Esophagus squamous epithelium (tissue), 5 donors: ENCODE data around the gene CCDC13. TPM values are rescaled to one million over a fixed set of nuclear protein-coding genes. Genes with fewer than 3 reads are reported as not detected.

Experiments
- DNase-seq: peaks from one replicate; lab custom pipeline; 2025; lab: John Stamatoyannopoulos, UW
- H3K27ac ChIP-seq, 4 donors: fragments of 200-600 bp; sonication (generic); one replicate each; pipeline ENCODE4 v1.5.1; 2016 to 2019; ENCODE audit warnings: mild to moderate bottlenecking in 1 of 4
- H3K27me3 ChIP-seq, 4 donors: fragments of 200-600 bp; sonication (generic); 1 replicate in 3 of 4; 2 replicates in 1 of 4; pipeline versions ENCODE4 v1.5.1 to v1.6.0; 2017 to 2021; ENCODE audit warnings: antibody characterized with exemption in 1 of 4
- H3K36me3 ChIP-seq, 3 donors: fragments of 200-600 bp; sonication (generic); one replicate each; pipeline ENCODE4 v1.5.1; 2016 to 2019
- H3K4me1 ChIP-seq, 3 donors: fragments of 200-600 bp; sonication (generic); one replicate each; pipeline ENCODE4 v1.5.1; 2017 to 2019
- H3K4me3 ChIP-seq, 4 donors: fragments of 200-600 bp; sonication (generic); 1 replicate in 3 of 4; 2 replicates in 1 of 4; pipeline ENCODE4 v1.5.1; 2016 to 2019; ENCODE audit warnings: mild to moderate bottlenecking in 2 of 4, moderate library complexity in 1 of 4
- H3K9me3 ChIP-seq, 3 donors: fragments of 200-600 bp; sonication (generic); one replicate each; pipeline ENCODE4 v1.5.1; 2016 to 2019
- POLR2A ChIP-seq, 4 donors: fragments of 450-650 bp; IDR thresholded peaks; one replicate each; pipeline ENCODE4 v1.6.1; 2017; ENCODE audit warnings: antibody characterized with exemption in 4 of 4, mild to moderate bottlenecking in 4 of 4, moderate library complexity in 3 of 4
- WGBS, 2 donors: methylation state at CpG; one replicate each; pipeline ENCODE4 v1.1.5; 2018; 5-methylcytosine and 5-hydroxymethylcytosine counted together
- intact Hi-C: fragments of 100-400 bp; cut with DNase I; formaldehyde crosslinking; loops from one replicate; pipeline ENCODE4 v1.15.0; 2022
- total RNA-seq, 4 donors: library from RNA; depleted of rRNA; stranded (reverse); fragments of >200 nt; gene quantifications; one replicate each; pipeline ENCODE4 v1.1.0, GENCODE V29; 2016
- TF ChIP-seq, protein P1 (sequence below), 6 experiments: fragments of 450-650 bp in 4 of 6; fragments of 200-600 bp in 2 of 6; sonication (generic) in 2 of 6; IDR thresholded peaks; one replicate each; pipeline ENCODE4 v1.5.1; 2016 to 2019; ENCODE audit warnings: antibody characterized with exemption in 6 of 6, mild to moderate bottlenecking in 4 of 6, moderate library complexity in 4 of 6
- donor health status: DM: yes; HTN: yes; CAD: no.

CCDC13 gene
- total RNA-seq, 4 donors from 2014 or later = 0.62 to 1.3 TPM; not detected in 2

DNA sequence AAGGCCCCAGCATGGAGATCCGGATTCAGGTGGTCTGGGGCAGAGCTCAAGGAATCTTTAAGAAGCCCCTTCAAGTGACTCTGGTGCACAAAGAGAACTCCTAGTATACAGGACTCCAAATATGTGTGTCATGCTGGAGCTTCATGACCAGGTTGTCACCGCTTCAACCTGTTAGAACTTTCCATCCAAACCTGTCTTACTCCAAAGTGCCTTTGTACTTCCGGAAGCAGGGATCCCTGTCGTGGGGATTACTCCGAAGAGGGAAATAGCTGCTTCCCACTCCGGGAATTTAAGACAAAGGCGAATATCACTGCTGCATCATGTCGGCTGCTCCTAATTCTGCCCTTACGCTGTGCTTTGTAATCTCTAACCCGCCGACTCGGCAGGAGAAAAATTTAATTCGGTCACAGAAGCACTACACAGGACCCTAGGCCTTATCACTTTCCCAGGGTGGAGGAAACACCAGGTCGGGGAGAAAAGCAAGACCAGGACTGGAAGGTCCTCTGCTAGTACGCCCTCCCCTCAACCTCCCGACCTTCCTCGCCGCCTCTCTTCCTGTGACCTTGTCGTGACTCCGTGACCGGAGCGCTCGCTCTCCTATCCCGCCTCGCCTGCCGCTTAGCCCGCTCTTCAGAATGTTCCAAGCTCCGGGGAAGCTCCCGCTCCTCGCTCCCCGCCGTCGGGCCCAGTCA, 30.5 kb upstream of the CCDC13 start:
- no peak for DNase-seq
- peak overlapping the region; percentile 79 to 96 (median 85) for H3K4me3 ChIP-seq
- H3K27ac ChIP-seq = peak overlapping the region; percentile 97 to 100 (median 98)
- no peaks in the 10 kb centered on the region for H3K36me3 ChIP-seq
- intact Hi-C loops = no loop called here
- WGBS, 2 donors = 1% methylated on average over 23 to 32 of the region's 33 CpGs
- H3K4me1 ChIP-seq = peaks cover 0 to 52% (median 31%) of the 10 kb centered on the region in 3 donors
- no peaks in the 10 kb centered on the region for H3K27me3 ChIP-seq
- H3K9me3 ChIP-seq = no peaks in the 10 kb centered on the region
- TF ChIP-seq POLR2A (IDR thresholded peaks at IDR 0.05) = no peak
- TF ChIP-seq, protein P1, sequence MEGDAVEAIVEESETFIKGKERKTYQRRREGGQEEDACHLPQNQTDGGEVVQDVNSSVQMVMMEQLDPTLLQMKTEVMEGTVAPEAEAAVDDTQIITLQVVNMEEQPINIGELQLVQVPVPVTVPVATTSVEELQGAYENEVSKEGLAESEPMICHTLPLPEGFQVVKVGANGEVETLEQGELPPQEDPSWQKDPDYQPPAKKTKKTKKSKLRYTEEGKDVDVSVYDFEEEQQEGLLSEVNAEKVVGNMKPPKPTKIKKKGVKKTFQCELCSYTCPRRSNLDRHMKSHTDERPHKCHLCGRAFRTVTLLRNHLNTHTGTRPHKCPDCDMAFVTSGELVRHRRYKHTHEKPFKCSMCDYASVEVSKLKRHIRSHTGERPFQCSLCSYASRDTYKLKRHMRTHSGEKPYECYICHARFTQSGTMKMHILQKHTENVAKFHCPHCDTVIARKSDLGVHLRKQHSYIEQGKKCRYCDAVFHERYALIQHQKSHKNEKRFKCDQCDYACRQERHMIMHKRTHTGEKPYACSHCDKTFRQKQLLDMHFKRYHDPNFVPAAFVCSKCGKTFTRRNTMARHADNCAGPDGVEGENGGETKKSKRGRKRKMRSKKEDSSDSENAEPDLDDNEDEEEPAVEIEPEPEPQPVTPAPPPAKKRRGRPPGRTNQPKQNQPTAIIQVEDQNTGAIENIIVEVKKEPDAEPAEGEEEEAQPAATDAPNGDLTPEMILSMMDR (IDR thresholded peaks at IDR 0.05) = no peak

DNA sequence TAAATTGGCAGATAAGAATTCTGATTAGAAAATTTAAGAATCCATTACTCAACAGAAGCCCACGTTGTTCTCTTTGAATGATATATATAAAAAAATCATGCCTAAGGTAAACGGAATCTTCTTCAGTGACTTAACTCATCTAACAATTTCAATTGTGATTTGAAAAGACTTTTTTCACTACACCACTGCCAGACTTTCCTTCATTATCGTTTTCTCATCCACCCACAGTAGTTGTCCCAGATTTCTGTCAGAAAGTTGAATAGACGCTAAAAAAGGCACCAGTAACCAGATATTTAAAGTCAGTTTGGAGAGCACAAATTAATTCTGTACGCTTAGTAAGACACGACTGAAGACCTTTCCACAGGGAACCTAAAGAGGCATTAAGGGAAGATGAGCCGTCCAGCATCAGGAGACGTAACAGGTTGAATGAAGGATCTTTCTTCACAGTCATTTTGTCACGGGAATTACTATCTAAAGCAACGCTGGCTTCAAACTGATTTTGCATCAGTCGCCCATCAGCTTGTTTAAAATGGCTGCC, 29.9 kb upstream of the CCDC13 start:
- intact Hi-C loops = no loop called here
- peak overlapping the region; percentile 97 to 100 (median 98) for H3K27ac ChIP-seq
- no peak for DNase-seq
- H3K27me3 ChIP-seq = no peaks in the 10 kb centered on the region
- WGBS, 2 donors = 28 to 32% methylated on average over 11 of the region's 11 CpGs
- peaks cover 0 to 52% (median 31%) of the 10 kb centered on the region in 3 donors for H3K4me1 ChIP-seq
- H3K4me3 ChIP-seq = peak overlapping the region; percentile 79 to 96 (median 85)
- H3K36me3 ChIP-seq = no peaks in the 10 kb centered on the region
- H3K9me3 ChIP-seq = no peaks in the 10 kb centered on the region
- TF ChIP-seq, protein P1 (IDR thresholded peaks at IDR 0.05) = no peak
- no peak for TF ChIP-seq POLR2A (IDR thresholded peaks at IDR 0.05)

DNA sequence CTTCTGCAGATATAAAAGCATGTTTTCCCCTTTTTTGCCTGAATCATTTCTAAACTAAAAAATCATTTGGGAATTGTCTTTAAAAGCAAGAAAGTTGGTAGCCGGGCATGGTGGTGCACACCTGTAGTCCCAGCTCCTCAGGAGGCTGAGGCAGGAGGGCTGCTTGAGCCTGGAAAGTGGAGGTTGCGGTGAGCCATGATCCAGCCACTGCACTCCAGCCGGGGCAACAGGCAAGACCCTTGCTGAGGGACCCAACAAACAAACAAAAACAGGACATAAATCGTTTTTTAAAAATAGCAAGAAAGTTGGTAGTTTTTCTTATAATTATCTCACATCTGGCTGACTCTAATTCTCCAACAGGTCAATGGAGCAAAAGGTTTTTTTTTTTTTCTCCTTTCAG, 28.7 kb upstream of the CCDC13 start:
- WGBS, 2 donors = 68 to 89% methylated on average over 4 of the region's 4 CpGs
- intact Hi-C loops = no loop called here
- H3K36me3 ChIP-seq = no peaks in the 10 kb centered on the region
- DNase-seq = no peak
- TF ChIP-seq, protein P1 (IDR thresholded peaks at IDR 0.05) = no peak
- no peak for TF ChIP-seq POLR2A (IDR thresholded peaks at IDR 0.05)
- H3K4me1 ChIP-seq = peaks cover 0 to 52% (median 31%) of the 10 kb centered on the region in 3 donors
- peak overlapping the region in 3 of 4 donors; percentile 85 to 96 (median 85) for H3K4me3 ChIP-seq
- no peaks in the 10 kb centered on the region for H3K9me3 ChIP-seq
- H3K27me3 ChIP-seq = no peaks in the 10 kb centered on the region
- peak overlapping the region in 3 of 4 donors; percentile 61 to 100 (median 100) for H3K27ac ChIP-seq

DNA sequence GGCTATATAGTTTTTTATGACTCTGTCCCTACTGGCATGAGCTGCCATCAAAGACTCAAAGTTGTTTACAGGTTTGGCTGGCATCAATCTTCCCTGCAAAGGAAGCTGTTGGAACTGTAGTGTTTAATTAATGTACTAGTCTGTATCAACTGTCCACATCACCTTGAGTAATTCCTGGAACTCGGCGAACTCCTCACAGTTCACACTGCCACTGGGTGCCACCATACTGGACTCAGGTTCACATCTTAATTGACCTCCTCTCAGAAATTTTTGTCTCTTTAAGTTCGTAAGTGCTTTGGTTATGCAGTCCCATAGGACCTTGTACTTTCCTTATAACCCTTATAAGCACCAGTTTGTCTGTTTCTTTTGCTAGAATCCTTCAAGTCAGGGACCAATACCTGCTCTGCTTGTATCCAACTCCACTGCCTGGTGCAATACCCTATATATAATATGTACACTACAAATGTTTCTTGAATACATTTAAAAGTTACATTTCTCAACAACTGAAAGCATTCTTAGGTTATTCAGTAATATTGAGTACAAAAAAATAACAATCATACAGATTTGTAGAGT, 28.1 kb upstream of the CCDC13 start:
- H3K4me1 ChIP-seq = peaks cover 0 to 52% (median 31%) of the 10 kb centered on the region in 3 donors
- no peaks in the 10 kb centered on the region for H3K9me3 ChIP-seq
- intact Hi-C loops = no loop called here
- no peak for TF ChIP-seq POLR2A (IDR thresholded peaks at IDR 0.05)
- TF ChIP-seq, protein P1 (IDR thresholded peaks at IDR 0.05) = no peak
- DNase-seq = no peak
- H3K27me3 ChIP-seq = no peaks in the 10 kb centered on the region
- peak overlapping the region in 3 of 4 donors; percentile 61 to 100 (median 100) for H3K27ac ChIP-seq
- H3K36me3 ChIP-seq = no peaks in the 10 kb centered on the region
- 85 to 88% methylated on average over 3 of the region's 3 CpGs for WGBS, 2 donors
- peak overlapping the region in 2 of 4 donors; percentile 85 for H3K4me3 ChIP-seq

DNA sequence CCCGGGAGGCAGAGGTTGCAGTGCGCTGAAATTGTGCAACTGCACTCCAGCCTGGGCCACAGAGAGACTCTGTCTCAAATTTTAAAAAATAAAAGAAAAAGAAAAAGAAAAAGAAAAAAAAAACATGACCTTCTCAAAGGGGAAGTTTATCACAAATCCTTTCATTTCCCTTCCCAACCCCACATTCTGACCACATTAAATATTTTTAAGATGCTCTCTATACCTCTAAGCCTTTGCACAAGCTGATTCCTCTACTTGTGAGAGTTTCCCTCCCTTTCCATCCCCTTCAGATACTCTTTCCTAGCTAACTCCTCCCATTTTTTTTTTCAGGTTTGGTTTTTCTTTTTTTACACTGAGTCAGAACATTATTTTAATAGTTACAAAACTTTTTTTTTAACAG, 27.2 kb upstream of the CCDC13 start:
- no peak for DNase-seq
- Histone ChIP-seq H3K4me1 (peaks cover 0 to 56% (median 29%) of the 10 kb centered on the region in 3 donors), H3K9me3 (no peaks in the 10 kb centered on the region), H3K36me3 (no peaks in the 10 kb centered on the region), H3K27ac (peak overlapping the region in 3 of 4 donors; percentile 69 to 100 (median 100)), H3K4me3 (peak overlapping the region in 1 of 4 donors; percentile 8), H3K27me3 (no peaks in the 10 kb centered on the region)
- 86 to 88% methylated on average over 2 of the region's 2 CpGs for WGBS, 2 donors
- TF ChIP-seq, protein P1 (IDR thresholded peaks at IDR 0.05) = no peak
- intact Hi-C loops = no loop called here
